ENCODE results near the gene TWIST1.

The TWIST1 gene

DNA sequence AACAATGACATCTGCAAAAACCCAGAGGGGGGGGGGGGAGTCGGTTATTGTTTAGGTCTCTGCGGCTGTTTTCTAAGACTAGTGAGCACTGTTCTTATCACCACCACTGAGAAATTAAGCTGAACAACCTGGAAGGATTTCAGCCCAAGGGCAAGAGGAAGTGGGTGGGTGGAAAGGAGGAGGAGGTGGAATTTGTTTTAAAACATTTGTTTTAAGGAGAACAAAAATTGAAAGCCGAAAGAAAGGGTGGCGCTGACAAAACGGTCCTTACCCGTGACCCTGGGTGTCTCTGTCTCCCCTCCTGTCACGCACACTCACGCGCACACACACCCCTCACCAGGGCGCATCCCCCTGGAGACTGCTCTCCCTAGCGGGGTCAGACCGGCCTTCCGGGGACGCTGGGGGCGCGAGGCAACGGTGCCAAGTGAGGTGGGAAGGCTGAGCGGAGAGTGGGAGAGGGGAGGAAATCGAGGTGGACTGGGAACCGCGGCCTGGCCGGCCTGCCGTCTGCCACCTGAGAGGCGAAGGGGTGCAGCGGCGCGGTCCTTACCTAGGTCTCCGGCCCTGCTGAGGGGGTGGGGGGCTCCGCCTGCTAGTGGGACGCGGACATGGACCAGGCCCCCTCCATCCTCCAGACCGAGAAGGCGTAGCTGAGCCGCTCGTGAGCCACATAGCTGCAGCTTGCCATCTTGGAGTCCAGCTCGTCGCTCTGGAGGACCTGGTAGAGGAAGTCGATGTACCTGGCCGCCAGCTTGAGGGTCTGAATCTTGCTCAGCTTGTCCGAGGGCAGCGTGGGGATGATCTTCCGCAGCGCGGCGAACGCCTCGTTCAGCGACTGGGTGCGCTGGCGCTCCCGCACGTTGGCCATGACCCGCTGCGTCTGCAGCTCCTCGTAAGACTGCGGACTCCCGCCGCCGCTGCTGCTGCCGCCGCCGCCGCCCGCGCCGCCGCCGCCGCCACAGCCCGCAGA is 1.0 kb downstream of the TWIST1 start:
- Histone ChIP-seq H3F3A (ENCODE audit: insufficient read depth) (no peaks in the 10 kb centered on the region), H3K27ac (ENCODE audit: low read depth, low read length) (no peak overlapping the region), H3K36me3 (ENCODE audit: low read length) (no peaks in the 10 kb centered on the region), H3K9me3 (ENCODE audit: insufficient read depth, low read length) (no peaks in the 10 kb centered on the region), H3K9me2 (replicated peaks; ENCODE audit: insufficient read depth, low read length) (no peaks in the 10 kb centered on the region), H2AFZ (ENCODE audit: low read depth, low read length, severe bottlenecking) (no peak overlapping the region), H4K20me1 (ENCODE audit: low read depth, low read length) (no peaks in the 10 kb centered on the region), H3K9ac (ENCODE audit: low read length) (no peak overlapping the region), H3K4me3 (ENCODE audit: insufficient read depth, low read length, poor library complexity, severe bottlenecking) (no peak overlapping the region), H3K79me2 (ENCODE audit: insufficient read depth, low read length) (no peaks in the 10 kb centered on the region), H3K27me3 (ENCODE audit: low read length) (no peaks in the 10 kb centered on the region), H3K4me2 (ENCODE audit: low read depth, low read length, poor library complexity, severe bottlenecking) (no peak overlapping the region)
- TF ChIP-seq, protein P1, sequence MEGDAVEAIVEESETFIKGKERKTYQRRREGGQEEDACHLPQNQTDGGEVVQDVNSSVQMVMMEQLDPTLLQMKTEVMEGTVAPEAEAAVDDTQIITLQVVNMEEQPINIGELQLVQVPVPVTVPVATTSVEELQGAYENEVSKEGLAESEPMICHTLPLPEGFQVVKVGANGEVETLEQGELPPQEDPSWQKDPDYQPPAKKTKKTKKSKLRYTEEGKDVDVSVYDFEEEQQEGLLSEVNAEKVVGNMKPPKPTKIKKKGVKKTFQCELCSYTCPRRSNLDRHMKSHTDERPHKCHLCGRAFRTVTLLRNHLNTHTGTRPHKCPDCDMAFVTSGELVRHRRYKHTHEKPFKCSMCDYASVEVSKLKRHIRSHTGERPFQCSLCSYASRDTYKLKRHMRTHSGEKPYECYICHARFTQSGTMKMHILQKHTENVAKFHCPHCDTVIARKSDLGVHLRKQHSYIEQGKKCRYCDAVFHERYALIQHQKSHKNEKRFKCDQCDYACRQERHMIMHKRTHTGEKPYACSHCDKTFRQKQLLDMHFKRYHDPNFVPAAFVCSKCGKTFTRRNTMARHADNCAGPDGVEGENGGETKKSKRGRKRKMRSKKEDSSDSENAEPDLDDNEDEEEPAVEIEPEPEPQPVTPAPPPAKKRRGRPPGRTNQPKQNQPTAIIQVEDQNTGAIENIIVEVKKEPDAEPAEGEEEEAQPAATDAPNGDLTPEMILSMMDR (IDR thresholded peaks at IDR 0.05; ENCODE audit: insufficient read depth, low read length, poor library complexity, severe bottlenecking), result no peak
- no peak for TF ChIP-seq EZH2phosphoT487 (conservative IDR thresholded peaks at IDR 0.05; ENCODE audit: low read length)

DNA sequence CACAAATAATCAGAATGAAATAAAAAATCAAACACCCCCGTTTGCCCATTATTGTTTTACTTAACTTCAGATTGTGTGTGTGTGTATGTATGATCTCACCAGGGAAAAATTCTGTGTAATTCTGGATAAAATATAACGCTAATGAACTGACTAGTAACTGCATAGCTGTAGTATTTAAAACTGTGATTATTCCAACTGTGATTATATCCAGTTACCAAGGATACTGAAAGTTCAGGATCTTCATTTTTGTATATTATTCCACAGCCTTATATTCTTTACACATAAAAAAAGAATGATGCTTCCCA is 2.9 kb downstream of the TWIST1 start:
- no peaks in the 10 kb centered on the region for H3F3A ChIP-seq (ENCODE audit: insufficient read depth)

DNA sequence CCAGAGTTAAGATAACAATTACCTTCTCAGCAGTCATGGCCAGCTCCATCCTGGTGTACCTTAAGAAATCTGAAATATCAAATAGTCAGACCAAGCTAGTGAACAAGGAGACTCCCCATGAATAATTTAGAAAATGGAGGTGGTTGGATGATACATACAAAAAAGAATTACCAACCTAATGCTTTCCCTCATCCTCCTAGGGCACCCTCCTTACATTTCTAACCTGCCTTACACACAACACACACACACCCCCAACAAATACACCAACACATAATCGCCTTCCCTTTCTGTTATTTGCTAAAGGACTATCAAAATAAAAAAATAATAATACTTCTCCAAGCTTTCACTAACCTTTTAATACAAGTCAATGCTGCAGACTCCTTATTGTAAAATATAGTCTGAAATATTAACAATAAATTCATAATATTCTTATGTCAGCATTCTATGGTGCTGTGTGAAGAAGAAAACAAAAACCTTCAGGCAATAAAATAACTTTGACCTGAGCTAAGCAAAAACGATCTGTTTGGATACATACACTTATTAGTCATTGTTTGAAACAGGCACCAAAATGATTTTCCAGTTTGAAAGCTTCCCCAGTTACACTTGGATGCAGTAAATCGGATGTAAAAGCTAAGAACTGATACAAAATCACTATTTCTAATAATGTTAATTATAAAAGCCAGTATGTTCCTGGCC is 3.4 kb downstream of the TWIST1 start:
- Histone ChIP-seq H3K4me2 (ENCODE audit: low read depth, low read length, poor library complexity, severe bottlenecking) (no peak overlapping the region), H2AFZ (ENCODE audit: low read depth, low read length, severe bottlenecking) (no peak overlapping the region), H3K9me2 (replicated peaks; ENCODE audit: insufficient read depth, low read length) (no peaks in the 10 kb centered on the region), H3K9me3 (ENCODE audit: insufficient read depth, low read length) (no peaks in the 10 kb centered on the region), H3K4me3 (ENCODE audit: insufficient read depth, low read length, poor library complexity, severe bottlenecking) (no peak overlapping the region), H3K36me3 (ENCODE audit: low read length) (no peaks in the 10 kb centered on the region), H3K9ac (ENCODE audit: low read length) (no peak overlapping the region), H3F3A (ENCODE audit: insufficient read depth) (no peaks in the 10 kb centered on the region), H3K27ac (ENCODE audit: low read depth, low read length) (no peak overlapping the region), H3K27me3 (ENCODE audit: low read length) (no peaks in the 10 kb centered on the region), H4K20me1 (ENCODE audit: low read depth, low read length) (no peaks in the 10 kb centered on the region), H3K79me2 (ENCODE audit: insufficient read depth, low read length) (no peaks in the 10 kb centered on the region)
- TF ChIP-seq, protein P1 (IDR thresholded peaks at IDR 0.05; ENCODE audit: insufficient read depth, low read length, poor library complexity, severe bottlenecking), result no peak
- TF ChIP-seq EZH2phosphoT487 (conservative IDR thresholded peaks at IDR 0.05; ENCODE audit: low read length), result no peak

More for the DNA sequence above, 2.9 kb downstream of the TWIST1 start:
- no peak for TF ChIP-seq EZH2phosphoT487 (conservative IDR thresholded peaks at IDR 0.05; ENCODE audit: low read length)
- TF ChIP-seq, protein P1 (IDR thresholded peaks at IDR 0.05; ENCODE audit: insufficient read depth, low read length, poor library complexity, severe bottlenecking), result no peak
- no peaks in the 10 kb centered on the region for H3K9me2 ChIP-seq (replicated peaks; ENCODE audit: insufficient read depth, low read length)
- H3K27me3 ChIP-seq (ENCODE audit: low read length), result no peaks in the 10 kb centered on the region
- H2AFZ ChIP-seq (ENCODE audit: low read depth, low read length, severe bottlenecking), result no peak overlapping the region
- no peak overlapping the region for H3K27ac ChIP-seq (ENCODE audit: low read depth, low read length)
- H3K36me3 ChIP-seq (ENCODE audit: low read length), result no peaks in the 10 kb centered on the region
- H4K20me1 ChIP-seq (ENCODE audit: low read depth, low read length), result no peaks in the 10 kb centered on the region
- no peaks in the 10 kb centered on the region for H3K9me3 ChIP-seq (ENCODE audit: insufficient read depth, low read length)
- no peaks in the 10 kb centered on the region for H3K79me2 ChIP-seq (ENCODE audit: insufficient read depth, low read length)
- H3K4me3 ChIP-seq (ENCODE audit: insufficient read depth, low read length, poor library complexity, severe bottlenecking), result no peak overlapping the region
- no peak overlapping the region for H3K4me2 ChIP-seq (ENCODE audit: low read depth, low read length, poor library complexity, severe bottlenecking)
- H3K9ac ChIP-seq (ENCODE audit: low read length), result no peak overlapping the region
